Stimulated activated CD4-positive, alpha-beta T cell treated with anti-CD3 and anti-CD28 coated beads, TNF-alpha, amount 100 ng/mL, for 24 hours (primary cell): ENCODE results near the gene RHBG.
A peak's percentile ranks its signal among the peaks of the same experiment; 100 is the strongest.

Experiments
- DNase-seq, 3 experiments: peaks; one replicate each; pipeline ENCODE4 v3.0.0-alpha.2; 2020; ENCODE audit warnings: low read depth in 3 of 3

RHBG gene

DNA sequence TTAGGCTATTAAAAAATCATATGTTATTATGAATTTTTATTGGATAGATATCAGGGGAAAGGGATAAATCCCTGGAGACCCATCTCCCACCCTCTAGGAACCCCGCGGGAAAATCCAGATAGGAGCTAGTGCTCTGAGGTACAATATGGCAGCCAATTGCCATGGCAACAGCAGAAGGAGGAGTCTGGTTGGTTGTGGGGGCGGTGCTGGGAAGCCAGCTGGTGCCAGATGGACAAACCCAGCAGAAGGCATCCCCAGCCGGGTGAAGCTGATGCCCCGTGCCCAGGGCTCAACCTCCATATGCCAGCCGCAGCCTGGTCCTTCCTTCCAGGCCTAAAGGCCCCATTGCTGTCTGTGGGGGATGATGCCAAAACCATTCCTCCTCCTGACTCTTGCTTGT lies 38.3 kb downstream of the RHBG start:
- no peak for DNase-seq

DNA sequence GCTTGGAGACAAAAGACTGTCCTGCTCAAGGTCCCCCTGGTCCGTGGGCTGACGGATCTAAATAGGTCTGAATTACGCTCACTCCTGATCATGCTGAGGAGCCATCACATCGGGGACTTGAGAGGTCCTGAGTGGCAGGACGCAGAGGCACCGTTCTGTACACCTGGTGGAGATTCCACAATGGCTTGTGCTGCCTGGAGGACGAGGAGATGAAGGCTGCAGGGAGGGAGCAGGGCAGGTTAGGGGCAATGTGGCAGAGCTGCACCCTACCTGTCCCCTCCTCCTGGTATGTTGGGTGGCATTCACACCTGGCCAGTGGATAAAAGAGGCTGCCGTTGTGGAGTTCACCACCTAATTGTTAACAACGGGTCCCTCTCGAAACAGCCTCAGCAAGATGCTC lies 38.7 kb downstream of the RHBG start:
- DNase-seq: no peak

DNA sequence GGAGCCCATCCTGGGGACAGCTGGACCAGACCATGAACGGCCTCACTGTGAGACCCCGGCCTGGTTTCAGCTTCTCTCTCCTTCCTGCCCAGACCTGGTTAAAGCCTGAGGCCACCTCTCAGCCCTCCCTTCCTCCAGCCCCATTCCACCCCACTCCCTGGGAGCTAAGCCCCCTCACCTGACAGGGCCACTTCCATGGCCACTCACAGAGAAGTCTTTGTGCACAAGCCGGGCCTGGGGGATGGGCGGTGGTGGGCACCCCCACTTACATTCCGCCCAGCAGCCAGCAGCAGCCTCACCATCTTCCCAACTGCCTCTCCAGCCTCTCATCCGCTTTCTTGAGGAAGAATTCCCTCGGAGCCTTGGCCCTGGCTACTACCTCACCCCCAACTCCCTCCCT lies 40.4 kb downstream of the RHBG start:
- no peak for DNase-seq

DNA sequence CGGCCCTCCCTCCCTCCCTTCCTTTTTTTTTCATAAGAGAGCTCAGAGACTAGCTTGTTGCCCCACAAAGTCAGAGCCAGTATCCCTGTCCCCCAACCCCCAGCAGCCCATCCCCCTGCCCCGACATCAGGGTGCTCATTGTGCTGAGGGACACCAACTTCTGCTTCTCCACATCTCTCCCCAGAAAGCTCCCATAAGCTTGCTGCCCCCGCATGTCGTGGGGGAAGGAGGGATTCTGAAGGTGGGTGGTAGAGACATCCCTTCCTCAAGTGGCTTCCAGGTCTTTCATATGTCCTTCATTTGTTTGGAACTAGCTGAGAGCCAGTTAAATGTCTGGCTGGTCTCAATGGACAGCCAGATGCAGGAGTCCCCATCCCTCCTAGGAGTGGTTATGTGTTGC lies 41.2 kb downstream of the RHBG start:
- no peak for DNase-seq

DNA sequence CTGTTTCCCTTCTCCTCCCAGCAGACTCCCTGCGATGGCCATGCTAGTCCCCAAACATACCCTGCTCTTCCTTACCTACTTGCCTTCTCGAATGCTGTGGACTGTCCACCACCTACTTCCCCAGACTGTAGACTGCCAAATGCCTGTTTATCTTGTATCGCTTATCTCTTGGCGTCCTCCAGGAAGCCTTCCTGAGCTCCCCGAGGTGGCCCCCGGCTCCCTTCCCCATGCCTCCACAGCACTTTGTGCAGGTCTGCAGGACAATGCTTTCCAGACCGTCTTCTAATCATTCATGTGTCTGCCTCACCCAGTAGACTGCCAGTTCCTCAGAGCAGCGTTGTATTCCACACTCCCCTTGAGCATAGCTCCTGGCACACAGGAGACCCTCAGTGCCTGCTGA lies 41.7 kb downstream of the RHBG start:
- no peak for DNase-seq

DNA sequence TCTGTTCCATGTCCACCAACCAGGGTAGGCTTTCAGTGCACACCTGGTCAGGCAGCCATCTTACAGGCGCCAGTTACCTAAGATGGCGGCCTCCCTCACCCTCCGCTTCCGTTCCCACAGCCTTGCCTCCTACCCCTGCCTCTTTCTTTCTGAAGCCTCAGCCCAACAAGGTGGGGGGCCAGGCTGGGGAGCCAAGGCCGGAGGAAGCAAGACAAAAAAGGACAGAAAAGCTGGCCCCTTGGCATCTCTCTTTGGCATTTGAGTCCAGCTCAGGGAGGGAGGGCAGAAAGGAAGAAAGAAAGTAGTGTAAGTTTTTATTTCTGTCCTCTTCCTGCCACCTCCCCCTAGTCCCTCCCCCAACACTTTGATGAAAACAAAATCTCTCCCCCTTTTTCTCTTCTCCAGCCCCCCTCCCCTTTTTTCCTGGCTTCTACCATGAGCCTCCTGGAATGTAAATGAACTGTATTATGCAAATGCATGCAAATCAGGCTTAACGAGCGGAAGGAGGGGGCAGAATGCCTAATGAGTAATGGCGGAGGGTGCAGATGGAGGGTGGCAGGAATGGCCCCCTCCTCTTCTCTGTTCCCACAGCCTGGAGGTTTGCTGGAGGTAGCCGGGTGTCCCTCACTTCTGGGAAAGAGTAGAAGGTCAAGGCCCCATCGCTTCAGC lies 43.8 kb downstream of the RHBG start:
- DNase-seq: no peak

DNA sequence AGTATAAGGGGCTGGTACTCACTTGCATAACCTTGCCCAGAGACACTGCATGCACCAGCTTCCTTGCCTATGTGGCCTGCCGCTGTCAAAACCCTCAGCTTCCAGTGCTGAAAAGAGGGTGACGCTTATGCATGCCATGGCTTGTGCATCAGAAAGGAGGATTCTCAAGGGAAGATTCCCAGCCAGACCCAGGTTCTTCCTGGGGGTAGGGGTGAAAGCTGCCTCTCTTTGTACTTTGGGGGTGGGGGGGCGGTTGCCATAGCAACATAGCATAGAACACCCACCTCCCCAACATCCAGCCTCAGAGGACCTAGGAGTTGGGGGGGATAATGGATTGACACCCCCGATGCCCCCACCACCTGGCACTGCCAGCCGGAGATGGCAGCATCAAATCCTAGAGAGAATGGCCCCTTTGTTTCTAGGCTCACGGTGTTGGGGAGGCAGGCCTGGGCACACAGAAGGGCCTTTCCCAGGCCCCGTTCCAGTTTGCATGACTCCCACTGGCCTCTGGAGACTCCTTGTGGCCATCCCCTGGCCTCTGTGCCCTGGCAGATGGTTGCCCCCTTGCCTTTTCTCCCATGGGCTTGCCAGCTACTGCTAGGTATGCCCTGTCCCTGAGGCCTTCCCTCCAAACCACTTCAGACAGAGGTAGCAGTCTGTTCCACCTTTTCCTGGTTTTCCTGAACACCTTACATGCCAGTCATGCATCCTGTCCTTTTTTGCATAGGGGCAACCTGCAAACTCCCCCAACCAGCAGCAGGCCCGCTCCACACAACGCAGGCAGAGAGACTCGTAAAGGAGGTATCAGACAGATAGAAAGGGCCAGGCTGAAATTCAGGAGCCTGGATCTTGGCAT lies 44.6 kb downstream of the RHBG start:
- no peak for DNase-seq

DNA sequence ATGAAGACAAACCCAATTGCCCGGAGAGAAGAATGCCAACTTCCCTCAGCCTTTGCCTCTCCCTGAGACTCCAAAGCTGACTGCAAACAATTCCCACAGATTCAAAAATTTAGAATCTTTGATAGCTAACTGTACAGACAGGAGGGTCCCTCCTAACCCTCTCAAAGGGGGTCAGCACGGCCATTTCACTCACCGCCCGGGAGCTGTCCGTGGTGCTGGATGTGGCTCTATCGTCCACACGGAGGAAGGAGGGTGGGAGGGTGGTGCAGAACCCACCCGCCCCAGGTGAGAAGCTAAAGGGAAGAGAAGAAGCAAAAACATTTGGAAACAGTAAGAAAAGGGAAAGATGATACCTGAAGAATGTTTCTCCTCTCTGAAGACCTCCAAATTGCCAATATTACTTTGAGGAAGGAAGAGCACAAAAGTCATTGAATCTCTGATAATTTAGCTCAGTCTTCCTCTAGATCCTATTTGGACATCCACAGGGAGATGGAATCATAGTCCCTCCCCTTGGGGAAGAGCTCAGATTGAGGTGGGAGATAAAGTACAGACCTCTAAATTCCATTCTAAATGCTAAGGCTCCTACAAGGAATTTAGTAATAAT lies 45.6 kb downstream of the RHBG start:
- DNase-seq: no peak

DNA sequence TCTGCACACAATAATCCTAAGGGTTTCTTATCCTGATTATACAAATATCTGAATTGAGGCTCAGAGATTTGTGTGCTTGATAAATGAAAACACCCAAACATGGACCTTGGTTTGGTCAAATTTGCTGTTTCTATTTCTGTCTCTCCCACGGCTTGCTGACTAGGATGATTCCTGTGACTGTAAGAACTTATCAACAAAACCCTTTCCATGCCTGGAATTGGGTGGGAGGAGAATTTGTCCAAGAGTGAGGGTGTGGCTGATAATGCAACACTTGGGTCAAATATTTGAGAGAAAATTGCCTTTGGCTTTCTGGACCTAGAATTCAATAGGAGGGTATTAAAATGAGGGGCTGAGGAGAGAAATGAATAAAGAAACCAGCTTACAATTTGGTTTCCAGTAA lies 48.0 kb downstream of the RHBG start:
- DNase-seq: no peak

DNA sequence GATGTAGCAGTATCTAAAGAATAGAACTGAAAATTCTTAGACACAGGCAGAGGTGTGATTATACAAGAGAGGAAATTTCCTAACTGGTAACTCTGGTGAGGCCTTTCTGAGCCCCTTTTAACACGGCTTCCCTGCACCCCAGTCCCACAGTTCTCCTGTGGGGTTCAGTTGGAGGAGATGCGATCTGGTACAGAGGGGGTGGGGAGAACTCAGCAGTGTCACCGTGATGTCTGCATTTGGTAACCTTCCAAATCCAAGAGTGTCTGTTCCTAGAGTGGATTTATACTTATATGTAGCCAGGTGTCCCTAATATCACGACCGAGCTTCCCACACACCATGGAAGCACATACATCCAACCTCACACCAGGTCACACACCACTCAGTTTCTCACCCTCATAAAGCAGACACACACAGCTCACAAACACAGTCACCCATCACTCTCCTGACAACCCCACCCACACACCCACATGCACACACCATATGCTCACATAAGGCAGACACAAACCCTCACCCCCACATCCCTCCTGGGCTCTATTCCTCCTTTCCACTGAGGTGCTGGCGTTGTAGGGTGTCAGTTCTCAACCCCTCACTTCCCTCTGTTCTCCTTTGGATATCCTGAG lies 48.5 kb downstream of the RHBG start:
- DNase-seq: no peak

DNA sequence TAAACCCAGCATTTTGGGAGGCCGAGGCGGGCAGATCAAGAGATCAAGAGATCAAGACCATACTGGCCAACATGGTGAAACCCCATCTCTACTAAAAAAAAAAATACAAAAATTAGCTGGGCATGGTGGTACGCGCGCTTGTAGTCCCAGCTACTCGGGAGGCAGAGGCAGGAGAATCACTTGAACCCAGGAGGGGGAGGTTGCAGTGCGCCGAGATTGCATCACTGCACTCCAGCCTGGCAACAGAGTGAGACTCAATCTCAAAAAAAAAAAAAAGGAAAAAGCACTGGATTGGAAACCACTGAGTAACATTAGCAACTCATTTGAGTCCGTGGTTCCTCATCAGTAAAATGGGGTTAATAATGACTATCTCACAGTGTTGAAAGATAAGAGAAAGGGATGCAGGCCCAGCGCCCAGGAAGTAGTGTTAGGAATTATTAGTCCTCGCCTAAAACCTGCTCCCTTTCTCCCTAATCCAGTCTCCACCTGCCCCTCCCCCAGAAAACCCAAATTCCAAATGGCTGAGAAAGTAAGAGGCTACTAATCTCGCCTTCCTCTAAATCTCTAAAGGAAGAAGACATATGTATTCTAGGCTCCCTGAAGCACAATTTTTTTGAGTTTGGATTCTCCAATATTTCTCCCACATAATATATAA lies 49.5 kb downstream of the RHBG start:
- DNase-seq: no peak

DNA sequence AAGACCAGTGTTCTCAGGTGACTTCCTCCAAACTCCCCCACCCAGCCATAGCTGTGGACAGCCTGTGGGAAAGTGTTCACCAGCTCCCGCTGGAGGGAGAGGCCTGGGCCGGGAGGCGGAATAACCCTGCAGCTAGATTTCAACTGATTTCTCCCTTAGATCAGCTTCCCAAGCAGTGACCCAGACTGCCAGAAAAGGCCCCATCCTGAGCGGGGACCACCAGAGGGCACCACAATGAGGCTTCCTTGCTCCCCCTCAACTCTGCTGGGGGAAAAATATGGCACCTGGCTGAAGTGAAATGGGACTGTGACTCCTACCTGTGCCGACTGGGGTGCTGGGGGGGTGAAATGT lies 50.8 kb downstream of the RHBG start:
- no peak for DNase-seq

DNA sequence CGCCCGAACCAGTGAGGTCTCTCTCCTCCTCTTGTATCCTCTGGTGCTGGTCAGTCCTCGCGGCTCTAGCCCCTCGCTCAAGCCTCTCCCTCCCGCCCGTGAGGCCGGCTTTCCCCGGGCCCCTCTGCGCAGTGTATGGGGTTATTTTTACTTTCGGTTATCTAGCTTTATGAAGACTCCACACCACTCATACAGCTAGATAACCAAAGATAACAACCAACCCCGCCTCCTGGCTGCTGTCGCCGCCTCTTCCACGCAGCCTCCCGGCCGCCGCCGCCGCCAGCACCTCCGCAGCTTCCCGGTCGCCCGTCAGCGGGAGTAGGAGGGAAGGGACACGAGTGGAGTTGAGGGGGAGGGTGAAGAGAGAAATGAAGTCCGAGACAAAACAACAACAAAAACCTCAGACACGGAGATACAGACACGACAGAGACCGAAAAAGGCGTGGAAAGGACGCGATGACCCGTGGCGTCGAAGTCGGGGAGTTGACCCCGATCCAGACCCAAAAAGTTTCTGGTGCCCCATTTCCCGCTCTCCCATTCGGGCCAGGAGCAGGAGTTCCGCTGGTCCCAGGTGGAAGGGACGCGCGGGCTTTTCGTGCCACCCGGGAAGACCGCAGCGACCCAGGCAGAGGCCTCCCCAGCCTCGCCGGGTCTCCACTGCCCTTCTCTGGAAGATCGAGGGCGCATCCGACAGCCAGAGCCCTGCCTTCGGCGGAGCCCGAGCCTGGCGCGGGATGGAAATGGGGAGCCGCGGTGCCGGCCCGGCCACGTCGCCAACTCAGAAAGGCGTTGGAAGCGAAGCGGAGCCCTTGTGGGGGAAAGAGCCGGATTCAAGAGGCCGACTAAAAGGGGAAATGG lies 51.4 kb downstream of the RHBG start:
- peak in 1 of 3 experiments; percentile 28 for DNase-seq

DNA sequence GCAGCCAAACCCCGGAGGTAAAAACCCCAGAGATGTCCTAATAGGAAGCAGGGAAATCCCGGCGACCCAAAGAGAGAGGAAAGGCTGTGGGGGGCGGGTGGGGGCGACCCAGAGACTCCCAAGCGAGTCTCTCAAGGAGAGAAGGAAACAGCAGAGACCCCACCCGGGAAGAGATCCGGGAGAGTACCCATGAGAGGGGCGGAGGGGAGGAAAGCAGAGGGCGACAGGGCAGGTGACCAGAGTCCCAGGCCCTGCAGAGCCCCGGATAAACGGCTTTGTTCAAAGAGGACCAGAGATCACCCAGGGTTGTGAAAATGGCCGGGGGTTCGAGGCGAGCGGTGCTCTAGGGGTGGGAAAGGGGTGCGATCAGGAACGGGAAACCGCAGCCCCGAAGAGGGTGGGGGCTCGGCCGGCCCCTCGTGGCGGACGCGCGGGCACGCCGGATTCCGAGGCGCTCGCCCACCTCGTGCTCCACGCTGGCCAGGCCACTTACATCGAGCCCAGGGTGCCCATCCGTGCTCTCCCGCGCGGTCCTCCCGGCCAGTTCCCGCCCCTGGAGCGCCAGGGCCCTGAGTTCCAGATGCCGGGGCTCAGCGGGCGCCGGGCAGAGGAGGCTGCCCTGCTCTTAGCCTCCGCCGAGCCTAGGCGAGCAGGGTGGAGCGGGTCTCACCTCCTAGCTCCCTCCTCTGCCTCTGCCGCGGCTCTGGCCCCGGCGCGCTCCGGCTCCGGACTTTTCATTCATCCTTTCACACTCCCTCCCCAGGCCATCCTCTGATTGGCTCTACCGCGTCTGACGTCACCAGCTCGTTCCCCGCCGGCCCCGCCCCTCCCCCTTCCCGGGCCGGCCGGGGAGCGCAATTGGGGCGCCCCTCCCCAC lies 52.3 kb downstream of the RHBG start:
- DNase-seq: peak; percentile 40 to 72 (median 45)

DNA sequence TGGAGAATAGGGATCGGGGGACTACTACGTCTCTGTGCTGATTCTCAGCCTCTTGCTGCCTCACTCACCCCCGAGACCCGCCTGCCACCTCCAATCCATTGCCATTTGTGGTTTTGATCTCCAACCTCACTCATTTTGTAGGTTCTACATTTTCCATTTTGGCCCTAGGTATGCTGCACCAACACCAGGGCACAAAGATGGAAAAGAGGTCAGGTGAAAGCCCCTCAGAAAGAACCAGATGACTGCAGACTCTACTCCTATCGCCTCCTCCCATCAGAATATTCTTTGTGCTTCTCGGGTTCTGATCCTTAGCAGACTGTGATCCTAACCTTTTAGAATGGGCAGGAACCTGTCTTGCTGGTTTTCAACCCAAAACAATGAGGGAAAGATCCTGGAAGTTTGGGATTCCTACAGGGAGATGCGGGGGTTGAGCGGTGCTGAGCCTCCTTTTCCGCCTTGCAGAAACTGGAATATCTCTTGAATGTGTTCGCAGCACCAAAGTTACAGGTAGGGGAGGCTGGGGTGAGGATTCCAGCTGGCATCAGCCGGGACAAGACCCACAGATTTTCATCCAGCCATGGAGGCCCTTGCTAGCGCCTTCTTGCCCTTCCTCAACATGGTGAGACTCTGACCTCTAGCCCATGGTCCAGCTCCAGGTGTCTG lies 53.1 kb downstream of the RHBG start:
- DNase-seq: no peak

DNA sequence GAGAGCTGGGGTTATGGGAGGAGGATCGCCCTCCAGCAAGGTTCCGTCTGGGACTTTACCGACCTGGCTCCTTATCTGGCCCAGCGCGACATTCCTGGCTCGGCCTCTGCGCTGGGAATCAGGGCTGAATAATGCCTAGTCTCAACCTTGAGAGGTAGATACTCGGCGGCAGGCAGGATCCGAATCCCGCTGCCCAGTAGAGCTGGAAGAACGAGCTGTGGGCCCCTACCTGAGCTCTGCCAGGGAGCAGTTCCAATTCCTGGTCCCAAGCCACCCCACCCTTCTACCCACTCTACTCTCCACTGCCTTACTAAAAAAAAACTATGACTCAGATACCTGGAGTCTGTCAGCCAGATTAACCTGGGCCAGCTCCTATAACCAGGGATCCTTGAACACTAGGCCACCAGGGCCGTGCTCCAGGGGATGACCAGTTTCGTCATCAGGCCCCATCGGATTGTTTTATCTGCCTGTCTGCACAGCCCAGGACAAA lies 53.6 kb downstream of the RHBG start:
- no peak for DNase-seq

DNA sequence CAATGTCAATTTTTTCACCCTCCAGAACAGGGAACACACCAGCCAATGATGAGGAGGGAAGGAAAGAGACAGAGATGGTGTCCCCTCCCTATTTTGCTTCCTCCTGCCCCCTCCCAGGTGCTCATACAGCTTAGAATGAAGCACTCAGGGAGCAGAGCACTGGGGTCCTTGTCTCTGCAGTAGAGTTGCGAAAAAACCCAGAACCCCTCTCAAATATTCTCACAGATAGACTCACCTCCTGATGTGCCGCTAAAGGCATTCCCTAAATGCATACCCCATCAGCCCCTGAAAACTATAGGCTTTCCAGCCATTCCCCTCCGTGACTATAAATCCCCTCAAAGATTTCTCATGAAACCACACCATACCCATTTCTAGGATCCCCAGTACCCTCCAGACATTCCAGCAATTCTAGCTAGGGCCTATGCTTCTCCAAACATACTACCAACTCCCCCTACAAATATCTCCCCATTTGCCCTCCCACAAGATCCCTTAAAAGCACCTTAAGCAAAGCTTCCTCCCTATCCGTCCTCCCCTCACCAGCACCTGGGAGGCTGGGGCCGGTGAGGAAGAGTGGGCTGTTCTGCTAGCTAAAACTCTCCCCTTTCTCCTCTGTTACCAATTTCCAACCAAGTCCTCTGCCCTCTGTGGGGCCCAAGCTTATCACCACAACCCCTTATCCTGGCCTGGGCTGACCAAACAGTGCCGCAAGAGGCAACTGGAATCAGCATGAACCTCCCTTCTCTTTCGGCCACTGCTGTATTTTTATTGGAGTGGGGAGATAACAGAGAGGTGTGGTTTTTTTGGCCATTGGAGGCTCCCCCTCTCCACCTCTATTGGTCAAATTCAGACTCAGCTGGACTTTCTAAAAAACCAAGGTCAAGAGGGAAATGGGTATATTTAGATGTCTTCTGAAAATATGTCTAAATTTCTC lies 54.7 kb downstream of the RHBG start:
- DNase-seq: no peak

DNA sequence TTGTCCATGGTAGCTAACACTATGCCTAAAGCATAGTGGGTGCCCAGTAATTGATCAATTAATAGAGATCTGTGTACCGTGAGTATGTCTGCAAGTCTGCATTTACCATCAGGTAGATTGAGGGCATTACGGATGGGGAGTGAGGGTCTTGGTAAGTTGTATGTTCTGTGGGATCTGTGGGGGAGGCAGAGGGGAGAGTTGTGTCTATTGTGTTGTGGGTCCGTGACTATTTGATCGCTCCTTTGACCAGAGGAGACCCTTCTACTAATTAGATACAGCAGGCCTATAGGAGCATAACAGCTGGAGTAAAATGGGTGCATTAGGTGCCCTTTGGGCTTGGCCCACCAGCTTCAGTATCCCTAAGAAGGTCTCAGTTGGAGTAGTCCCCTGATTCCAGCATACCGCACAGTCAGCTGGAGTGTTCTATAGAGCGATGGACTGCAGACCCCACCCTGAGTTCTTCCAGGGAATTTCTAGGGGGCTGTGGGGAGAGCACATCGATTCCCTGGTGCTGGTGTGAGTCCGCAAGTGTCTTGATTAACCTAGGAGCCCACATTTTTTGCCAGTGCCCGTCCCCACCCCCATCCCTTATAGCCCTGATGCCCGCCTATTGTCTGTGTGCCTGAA lies 55.9 kb downstream of the RHBG start:
- DNase-seq: no peak
